ENCODE data around the gene RGS8. TPM values are rescaled to one million over a fixed set of nuclear protein-coding genes. Genes with fewer than 3 reads are reported as not detected.

Gene RGS8
- total RNA-seq, 2 experiments from 2014 or later: 0.05 TPM; not detected in 1

GRCh38 chr1:182680901-182681567 is 3.4 kb downstream of the RGS8 start:
- ChIA-PET POLR2A (no interaction called here), CTCF (interaction anchor here (0.6 kb wide), 1 partner anchor 104 kb away, joined by 3 read pairs; no protein-coding TSS in a partner anchor)
- Mint-ChIP-seq H3K27ac (no peak overlapping the region), H3K4me3 (no peak overlapping the region), H3K27me3 (peaks cover 17% of the 10 kb centered on the region), H3K4me1 (ENCODE audit: low read depth) (peaks cover 7% of the 10 kb centered on the region), H3K9me3 (no peaks in the 10 kb centered on the region), H3K36me3 (no peaks in the 10 kb centered on the region)
- intact Hi-C loops (cut with micrococcal nuclease): no loop called here
- no peak for DNase-seq

- no peak overlapping the region for H3K4me3 Mint-ChIP-seq
- H3K36me3 Mint-ChIP-seq: no peaks in the 10 kb centered on the region
- ChIA-PET POLR2A (no interaction called here), CTCF (no interaction called here)
- H3K27ac Mint-ChIP-seq: no peak overlapping the region
- no peaks in the 10 kb centered on the region for H3K9me3 Mint-ChIP-seq
- intact Hi-C loops (cut with micrococcal nuclease): no loop called here
- H3K27me3 Mint-ChIP-seq: peaks cover 17% of the 10 kb centered on the region
- H3K4me1 Mint-ChIP-seq (ENCODE audit: low read depth): peaks cover 7% of the 10 kb centered on the region
- no peak for DNase-seq
Observed at GRCh38 chr1:182680408-182680807, 4.0 kb downstream of the RGS8 start.

- no peak for DNase-seq
- H3K9me3 Mint-ChIP-seq: no peaks in the 10 kb centered on the region
- intact Hi-C loops (cut with micrococcal nuclease): no loop called here
- CTCF ChIA-PET: no interaction called here
- no peaks in the 10 kb centered on the region for H3K36me3 Mint-ChIP-seq
- peaks cover 7% of the 10 kb centered on the region for H3K4me1 Mint-ChIP-seq (ENCODE audit: low read depth)
- POLR2A ChIA-PET: no interaction called here
- no peak overlapping the region for H3K27ac Mint-ChIP-seq
- H3K27me3 Mint-ChIP-seq: peaks cover 17% of the 10 kb centered on the region
- H3K4me3 Mint-ChIP-seq: no peak overlapping the region
Observed at GRCh38 chr1:182679684-182680083, 4.7 kb downstream of the RGS8 start.

GRCh38 chr1:182677397-182678098 is 6.8 kb downstream of the RGS8 start:
- POLR2A ChIA-PET: no interaction called here
- no peak overlapping the region for H3K27ac Mint-ChIP-seq
- no peak for DNase-seq
- intact Hi-C loops (cut with micrococcal nuclease): no loop called here
- peaks cover 7% of the 10 kb centered on the region for H3K4me1 Mint-ChIP-seq (ENCODE audit: low read depth)
- no peaks in the 10 kb centered on the region for H3K9me3 Mint-ChIP-seq
- H3K36me3 Mint-ChIP-seq: no peaks in the 10 kb centered on the region
- CTCF ChIA-PET: no interaction called here
- no peak overlapping the region for H3K4me3 Mint-ChIP-seq
- peaks cover 8% of the 10 kb centered on the region for H3K27me3 Mint-ChIP-seq

- ChIA-PET POLR2A (no interaction called here), CTCF (no interaction called here)
- no peaks in the 10 kb centered on the region for H3K9me3 Mint-ChIP-seq
- intact Hi-C loops (cut with micrococcal nuclease): no loop called here
- no peaks in the 10 kb centered on the region for H3K36me3 Mint-ChIP-seq
- peaks cover 16% of the 10 kb centered on the region for H3K27me3 Mint-ChIP-seq
- peaks cover 7% of the 10 kb centered on the region for H3K4me1 Mint-ChIP-seq (ENCODE audit: low read depth)
- no peak for DNase-seq
- no peak overlapping the region for H3K4me3 Mint-ChIP-seq
- H3K27ac Mint-ChIP-seq: no peak overlapping the region
Observed at GRCh38 chr1:182676274-182676673, 8.1 kb downstream of the RGS8 start.

GRCh38 chr1:182674346-182675246 is 9.8 kb downstream of the RGS8 start:
- CTCF ChIA-PET: interaction anchor here (0.9 to 1.4 kb wide), 2 partner anchors 74 to 79 kb away, joined by 3 read pairs; no protein-coding TSS in a partner anchor
- Mint-ChIP-seq H3K4me1 (ENCODE audit: low read depth) (peaks cover 2% of the 10 kb centered on the region), H3K4me3 (no peak overlapping the region), H3K27me3 (peaks cover 15% of the 10 kb centered on the region), H3K9me3 (no peaks in the 10 kb centered on the region), H3K27ac (no peak overlapping the region), H3K36me3 (no peaks in the 10 kb centered on the region)
- POLR2A ChIA-PET: interaction anchor here (0.6 kb wide), 1 partner anchor 1183 kb away, joined by 3 read pairs; no protein-coding TSS in a partner anchor
- intact Hi-C loops (cut with micrococcal nuclease): no loop called here
- no peak for DNase-seq

GRCh38 chr1:182672487-182672836 is 11.9 kb downstream of the RGS8 start:
- Mint-ChIP-seq H3K4me1 (ENCODE audit: low read depth) (no peaks in the 10 kb centered on the region), H3K27ac (no peak overlapping the region), H3K9me3 (no peaks in the 10 kb centered on the region), H3K27me3 (peaks cover 15% of the 10 kb centered on the region), H3K4me3 (no peak overlapping the region), H3K36me3 (no peaks in the 10 kb centered on the region)
- intact Hi-C loops (cut with micrococcal nuclease): no loop called here
- ChIA-PET CTCF (no interaction called here), POLR2A (no interaction called here)
- DNase-seq: no peak

GRCh38 chr1:182671750-182672486 is 12.5 kb downstream of the RGS8 start:
- no peak for DNase-seq
- intact Hi-C loops (cut with micrococcal nuclease): no loop called here
- H3K4me3 Mint-ChIP-seq: no peak overlapping the region
- ChIA-PET CTCF (no interaction called here), POLR2A (no interaction called here)
- H3K4me1 Mint-ChIP-seq (ENCODE audit: low read depth): no peaks in the 10 kb centered on the region
- H3K36me3 Mint-ChIP-seq: no peaks in the 10 kb centered on the region
- no peak overlapping the region for H3K27ac Mint-ChIP-seq
- H3K27me3 Mint-ChIP-seq: peaks cover 15% of the 10 kb centered on the region
- H3K9me3 Mint-ChIP-seq: no peaks in the 10 kb centered on the region

- peaks cover 15% of the 10 kb centered on the region for H3K27me3 Mint-ChIP-seq
Observed at GRCh38 chr1:182670032-182670749, 14.2 kb downstream of the RGS8 start.

GRCh38 chr1:182669266-182669665 is 15.1 kb downstream of the RGS8 start:
- no peaks in the 10 kb centered on the region for H3K36me3 Mint-ChIP-seq
- DNase-seq: no peak
- ChIA-PET POLR2A (no interaction called here), CTCF (no interaction called here)
- no peak overlapping the region for H3K4me3 Mint-ChIP-seq
- H3K27me3 Mint-ChIP-seq: peaks cover 16% of the 10 kb centered on the region
- H3K27ac Mint-ChIP-seq: no peak overlapping the region
- H3K4me1 Mint-ChIP-seq (ENCODE audit: low read depth): no peaks in the 10 kb centered on the region
- intact Hi-C loops (cut with micrococcal nuclease): no loop called here
- H3K9me3 Mint-ChIP-seq: no peaks in the 10 kb centered on the region

More at GRCh38 chr1:182670032-182670749, 14.2 kb downstream of the RGS8 start:
- no peaks in the 10 kb centered on the region for H3K4me1 Mint-ChIP-seq (ENCODE audit: low read depth)
- ChIA-PET CTCF (interaction anchor here (0.7 kb wide), 1 partner anchor 24 kb away, joined by 3 read pairs; no protein-coding TSS in a partner anchor), POLR2A (no interaction called here)
- H3K36me3 Mint-ChIP-seq: no peaks in the 10 kb centered on the region
- no peak overlapping the region for H3K4me3 Mint-ChIP-seq
- intact Hi-C loops (cut with micrococcal nuclease): no loop called here
- H3K27ac Mint-ChIP-seq: no peak overlapping the region
- DNase-seq: no peak
- H3K9me3 Mint-ChIP-seq: no peaks in the 10 kb centered on the region

- no peaks in the 10 kb centered on the region for H3K4me1 Mint-ChIP-seq (ENCODE audit: low read depth)
- intact Hi-C loops (cut with micrococcal nuclease): no loop called here
- ChIA-PET POLR2A (no interaction called here), CTCF (no interaction called here)
- peaks cover 16% of the 10 kb centered on the region for H3K27me3 Mint-ChIP-seq
- H3K9me3 Mint-ChIP-seq: no peaks in the 10 kb centered on the region
- no peak for DNase-seq
- H3K4me3 Mint-ChIP-seq: no peak overlapping the region
- no peak overlapping the region for H3K27ac Mint-ChIP-seq
- H3K36me3 Mint-ChIP-seq: no peaks in the 10 kb centered on the region
Observed at GRCh38 chr1:182668521-182669054, 15.8 kb downstream of the RGS8 start.
